ENCODE data around the gene REM1. TPM values are rescaled to one million over a fixed set of nuclear protein-coding genes. Genes with fewer than 3 reads are reported as not detected.
"Not testable (repeated sequence)": the region's sequence is repeated elsewhere in the genome, so short reads cannot be mapped to it uniquely, and the experiment has no call there.

The REM1 gene
- total and polyA plus RNA-seq, 2 experiments from 2014 or later: 0.28 TPM; not detected in 1

DNA sequence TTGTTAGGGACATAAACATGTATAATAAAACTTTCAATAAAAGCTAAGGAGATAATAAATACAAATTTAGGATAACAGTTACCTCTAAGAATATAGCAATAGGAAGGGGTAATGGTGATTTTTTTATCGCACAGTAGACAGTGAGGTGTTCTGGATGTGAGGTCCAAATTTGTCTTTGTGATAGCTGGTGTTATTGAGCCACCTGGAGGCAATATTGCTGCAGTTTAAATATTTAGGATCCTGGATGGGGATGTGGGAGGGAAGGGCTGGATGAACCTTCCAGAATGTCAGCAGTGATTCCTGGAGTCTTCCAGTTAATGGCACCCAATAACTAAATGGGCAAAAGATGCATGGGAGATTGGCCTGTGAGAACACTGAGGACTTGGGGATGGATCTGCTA is 20.7 kb upstream of the REM1 start:
- TF ChIP-seq CTCF (conservative IDR thresholded peaks at IDR 0.05; ENCODE audit: low read depth in 2 of 2) (peak in 1 of 2 experiments; percentile 17; a peak in 1 of 4 replicates), POLR2AphosphoS5 (IDR thresholded peaks at IDR 0.05; ENCODE audit: low read depth) (no peak)
- TF ChIP-seq, protein P1, sequence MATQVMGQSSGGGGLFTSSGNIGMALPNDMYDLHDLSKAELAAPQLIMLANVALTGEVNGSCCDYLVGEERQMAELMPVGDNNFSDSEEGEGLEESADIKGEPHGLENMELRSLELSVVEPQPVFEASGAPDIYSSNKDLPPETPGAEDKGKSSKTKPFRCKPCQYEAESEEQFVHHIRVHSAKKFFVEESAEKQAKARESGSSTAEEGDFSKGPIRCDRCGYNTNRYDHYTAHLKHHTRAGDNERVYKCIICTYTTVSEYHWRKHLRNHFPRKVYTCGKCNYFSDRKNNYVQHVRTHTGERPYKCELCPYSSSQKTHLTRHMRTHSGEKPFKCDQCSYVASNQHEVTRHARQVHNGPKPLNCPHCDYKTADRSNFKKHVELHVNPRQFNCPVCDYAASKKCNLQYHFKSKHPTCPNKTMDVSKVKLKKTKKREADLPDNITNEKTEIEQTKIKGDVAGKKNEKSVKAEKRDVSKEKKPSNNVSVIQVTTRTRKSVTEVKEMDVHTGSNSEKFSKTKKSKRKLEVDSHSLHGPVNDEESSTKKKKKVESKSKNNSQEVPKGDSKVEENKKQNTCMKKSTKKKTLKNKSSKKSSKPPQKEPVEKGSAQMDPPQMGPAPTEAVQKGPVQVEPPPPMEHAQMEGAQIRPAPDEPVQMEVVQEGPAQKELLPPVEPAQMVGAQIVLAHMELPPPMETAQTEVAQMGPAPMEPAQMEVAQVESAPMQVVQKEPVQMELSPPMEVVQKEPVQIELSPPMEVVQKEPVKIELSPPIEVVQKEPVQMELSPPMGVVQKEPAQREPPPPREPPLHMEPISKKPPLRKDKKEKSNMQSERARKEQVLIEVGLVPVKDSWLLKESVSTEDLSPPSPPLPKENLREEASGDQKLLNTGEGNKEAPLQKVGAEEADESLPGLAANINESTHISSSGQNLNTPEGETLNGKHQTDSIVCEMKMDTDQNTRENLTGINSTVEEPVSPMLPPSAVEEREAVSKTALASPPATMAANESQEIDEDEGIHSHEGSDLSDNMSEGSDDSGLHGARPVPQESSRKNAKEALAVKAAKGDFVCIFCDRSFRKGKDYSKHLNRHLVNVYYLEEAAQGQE (IDR thresholded peaks at IDR 0.05; ENCODE audit: unreplicated experiment): no peak
- Mint-ChIP-seq H3K27ac (no peak overlapping the region), H3K27me3 (ENCODE audit: insufficient read depth, low read depth, poor library complexity) (peaks cover 15% of the 10 kb centered on the region), H3K4me1 (no peaks in the 10 kb centered on the region), H3K9me3 (peaks cover 86% of the 10 kb centered on the region), H3K36me3 (ENCODE audit: low read depth) (peaks cover 17% of the 10 kb centered on the region; the same call in 2 of the 3 replicates), H3K4me3 (no peak overlapping the region)
- Histone ChIP-seq H2AFZ (peak overlapping the region; percentile 9; the same call in 1 of the 2 replicates), H3F3A (replicated peaks; ENCODE audit: low read depth) (no peaks in the 10 kb centered on the region), H3K4me2 (no peak overlapping the region), H3K9me2 (ENCODE audit: insufficient read depth) (0 out of 2 replicates have a peak, but pooled peaks cover 2% of the 10 kb centered on the region), H3K36me3 (ENCODE audit: insufficient read depth) (no peaks in the 10 kb centered on the region), H4K20me1 (replicated peaks; ENCODE audit: insufficient read depth) (no peaks in the 10 kb centered on the region), H3K79me2 (replicated peaks; ENCODE audit: insufficient read depth) (no peaks in the 10 kb centered on the region), H3K27ac (ENCODE audit: low read depth) (no peak overlapping the region), H3K4me3 (no peak overlapping the region), H3K27me3 (ENCODE audit: insufficient read depth) (no peaks in the 10 kb centered on the region), H3K4me1 (ENCODE audit: insufficient read depth) (no peaks in the 10 kb centered on the region)
- ATAC-seq (no peak), DNase-seq (ENCODE audit: low spot score) (no peak)

DNA sequence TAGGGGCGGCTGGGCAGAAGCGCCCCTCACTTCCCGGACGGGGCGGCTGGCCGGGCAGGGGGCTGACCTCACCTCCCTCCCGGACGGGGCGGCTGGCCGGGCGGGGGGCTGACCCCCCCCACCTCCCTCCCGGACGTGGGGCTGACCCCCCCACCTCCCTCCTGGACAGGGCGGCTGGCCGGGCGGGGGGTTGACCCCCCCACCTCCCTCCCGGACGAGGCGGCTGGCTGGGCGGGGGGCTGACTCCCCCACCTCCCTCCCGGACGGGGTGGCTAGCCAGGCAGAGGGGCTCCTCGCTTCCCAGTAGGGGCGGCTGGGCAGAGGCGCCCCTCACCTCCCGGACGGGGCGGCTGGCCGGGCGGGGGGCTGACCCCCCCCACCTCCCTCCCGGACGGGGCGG is 4.1 kb upstream of the REM1 start:
- peaks cover 67% of the 10 kb centered on the region for H3K9me3 Mint-ChIP-seq
- H3K4me2 ChIP-seq: not testable (repeated sequence)

More for the DNA sequence above, 4.1 kb upstream of the REM1 start:
- Histone ChIP-seq H3K27me3 (ENCODE audit: insufficient read depth) (peaks cover 35% of the 10 kb centered on the region), H3K4me1 (ENCODE audit: insufficient read depth) (peaks cover 10% of the 10 kb centered on the region)
- not testable (repeated sequence) for H3K27ac Mint-ChIP-seq; H3K36me3 ChIP-seq (ENCODE audit: insufficient read depth); ATAC-seq; H3F3A ChIP-seq (replicated peaks; ENCODE audit: low read depth); H3K4me1 Mint-ChIP-seq; H3K27ac ChIP-seq (ENCODE audit: low read depth); H3K9me2 ChIP-seq (ENCODE audit: insufficient read depth); H4K20me1 ChIP-seq (replicated peaks; ENCODE audit: insufficient read depth); H3K4me3 ChIP-seq; H3K4me3 Mint-ChIP-seq; DNase-seq (ENCODE audit: low spot score); H2AFZ ChIP-seq; H3K79me2 ChIP-seq (replicated peaks; ENCODE audit: insufficient read depth)
- H3K36me3 Mint-ChIP-seq (ENCODE audit: low read depth): peaks cover 27% of the 10 kb centered on the region
- H3K27me3 Mint-ChIP-seq (ENCODE audit: insufficient read depth, low read depth, poor library complexity): peaks cover 39% of the 10 kb centered on the region

Measured in GM23338 (cell line).